Uterus (tissue), 4 donors: ENCODE results near the gene RAPGEFL1. TPM values are rescaled to one million over a fixed set of nuclear protein-coding genes. Genes with fewer than 3 reads are reported as not detected.
"Not testable (repeated sequence)": the region's sequence is repeated elsewhere in the genome, so short reads cannot be mapped to it uniquely, and the experiment has no call there.

Source experiments
- DNase-seq, 2 donors: peaks; one replicate each; pipeline ENCODE4 v3.0.0-alpha.2; 2019 to 2020
- H3K27ac ChIP-seq, 2 donors: fragments of 200-600 bp; sonication (generic); 1 replicate in 1 of 2; 2 replicates in 1 of 2; pipeline ENCODE4 v1.5.1; 2016 to 2018
- H3K27me3 ChIP-seq, 2 donors: fragments of 200-600 bp; sonication (generic); one replicate each; pipeline ENCODE4 v1.5.1; 2018 to 2019; ENCODE audit warnings: control low read depth in 1 of 2
- H3K36me3 ChIP-seq, 2 donors: fragments of 200-600 bp; sonication (generic); one replicate each; pipeline ENCODE4 v1.5.1; 2019; ENCODE audit warnings: control low read depth in 1 of 2
- H3K4me1 ChIP-seq, 2 donors: fragments of 200-600 bp; sonication (generic); one replicate each; pipeline ENCODE4 v1.5.1; 2018 to 2019; ENCODE audit warnings: control low read depth in 1 of 2
- H3K4me3 ChIP-seq, 2 donors: fragments of 200-600 bp; sonication (generic); 1 replicate in 1 of 2; 2 replicates in 1 of 2; pipeline ENCODE4 v1.5.1; 2018 to 2019; ENCODE audit warnings: mild to moderate bottlenecking in 1 of 2
- H3K9me3 ChIP-seq, 2 donors: fragments of 200-600 bp; sonication (generic); one replicate each; pipeline ENCODE4 v1.5.1; 2019; ENCODE audit warnings: control low read depth in 1 of 2
- POLR2A ChIP-seq, 2 donors: fragments of 450-650 bp; IDR thresholded peaks; one replicate each; pipeline ENCODE4 v1.6.1; 2016; ENCODE audit warnings: antibody characterized with exemption in 2 of 2, mild to moderate bottlenecking in 1 of 2, moderate library complexity in 1 of 2
- intact Hi-C: fragments of 100-400 bp; cut with DNase I; formaldehyde crosslinking; loops from one replicate; pipeline ENCODE4 v1.15.1; 2023; ENCODE audit warnings: low total_unique reads
- total RNA-seq, 4 donors: library from RNA; depleted of rRNA in 3 of 4; stranded (reverse); fragments of >200 nt in 3 of 4; gene quantifications; one replicate each; pipeline versions ENCODE4 v1.1.0 to v1.2.4, GENCODE V29; 2014 to 2023
- TF ChIP-seq, protein P1 (sequence below), 4 experiments: fragments of 200-600 bp in 2 of 4; fragments of 450-650 bp in 2 of 4; sonication (generic) in 2 of 4; IDR thresholded peaks; one replicate each; pipeline ENCODE4 v1.5.1; 2016 to 2019; ENCODE audit warnings: antibody characterized with exemption in 4 of 4, mild to moderate bottlenecking in 2 of 4, moderate library complexity in 1 of 4
- donor health status: DM: yes; HTN: yes; CAD: no.

The RAPGEFL1 gene
- total RNA-seq, 4 donors from 2014 or later: 0.29 to 21.5 (median 2.0) TPM

GRCh38 chr17:40218740-40219593 is 41.7 kb downstream of the RAPGEFL1 start, which contains the start of gene WIPF2:
TSS of gene WIPF2 (plus strand) at chr17:40219304. CDS start at chr17:40256460, 37,156 bp downstream.
- peak within 1 kb of the TSS; percentile 85 to 97 for H3K27ac ChIP-seq
- no peaks in the 10 kb centered on the region for H3K4me1 ChIP-seq
- DNase-seq: peak; percentile 97
- H3K36me3 ChIP-seq: no peaks in the 10 kb centered on the region
- TF ChIP-seq POLR2A (IDR thresholded peaks at IDR 0.05): peak; percentile 75 to 77
- TF ChIP-seq, protein P1, sequence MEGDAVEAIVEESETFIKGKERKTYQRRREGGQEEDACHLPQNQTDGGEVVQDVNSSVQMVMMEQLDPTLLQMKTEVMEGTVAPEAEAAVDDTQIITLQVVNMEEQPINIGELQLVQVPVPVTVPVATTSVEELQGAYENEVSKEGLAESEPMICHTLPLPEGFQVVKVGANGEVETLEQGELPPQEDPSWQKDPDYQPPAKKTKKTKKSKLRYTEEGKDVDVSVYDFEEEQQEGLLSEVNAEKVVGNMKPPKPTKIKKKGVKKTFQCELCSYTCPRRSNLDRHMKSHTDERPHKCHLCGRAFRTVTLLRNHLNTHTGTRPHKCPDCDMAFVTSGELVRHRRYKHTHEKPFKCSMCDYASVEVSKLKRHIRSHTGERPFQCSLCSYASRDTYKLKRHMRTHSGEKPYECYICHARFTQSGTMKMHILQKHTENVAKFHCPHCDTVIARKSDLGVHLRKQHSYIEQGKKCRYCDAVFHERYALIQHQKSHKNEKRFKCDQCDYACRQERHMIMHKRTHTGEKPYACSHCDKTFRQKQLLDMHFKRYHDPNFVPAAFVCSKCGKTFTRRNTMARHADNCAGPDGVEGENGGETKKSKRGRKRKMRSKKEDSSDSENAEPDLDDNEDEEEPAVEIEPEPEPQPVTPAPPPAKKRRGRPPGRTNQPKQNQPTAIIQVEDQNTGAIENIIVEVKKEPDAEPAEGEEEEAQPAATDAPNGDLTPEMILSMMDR (IDR thresholded peaks at IDR 0.05): peak; percentile 67 to 88 (median 83)
- intact Hi-C loops: no loop called here
- no peaks in the 10 kb centered on the region for H3K9me3 ChIP-seq
- peak within 1 kb of the TSS; percentile 74 to 89 for H3K4me3 ChIP-seq
- H3K27me3 ChIP-seq: no peaks in the 10 kb centered on the region

DNA sequence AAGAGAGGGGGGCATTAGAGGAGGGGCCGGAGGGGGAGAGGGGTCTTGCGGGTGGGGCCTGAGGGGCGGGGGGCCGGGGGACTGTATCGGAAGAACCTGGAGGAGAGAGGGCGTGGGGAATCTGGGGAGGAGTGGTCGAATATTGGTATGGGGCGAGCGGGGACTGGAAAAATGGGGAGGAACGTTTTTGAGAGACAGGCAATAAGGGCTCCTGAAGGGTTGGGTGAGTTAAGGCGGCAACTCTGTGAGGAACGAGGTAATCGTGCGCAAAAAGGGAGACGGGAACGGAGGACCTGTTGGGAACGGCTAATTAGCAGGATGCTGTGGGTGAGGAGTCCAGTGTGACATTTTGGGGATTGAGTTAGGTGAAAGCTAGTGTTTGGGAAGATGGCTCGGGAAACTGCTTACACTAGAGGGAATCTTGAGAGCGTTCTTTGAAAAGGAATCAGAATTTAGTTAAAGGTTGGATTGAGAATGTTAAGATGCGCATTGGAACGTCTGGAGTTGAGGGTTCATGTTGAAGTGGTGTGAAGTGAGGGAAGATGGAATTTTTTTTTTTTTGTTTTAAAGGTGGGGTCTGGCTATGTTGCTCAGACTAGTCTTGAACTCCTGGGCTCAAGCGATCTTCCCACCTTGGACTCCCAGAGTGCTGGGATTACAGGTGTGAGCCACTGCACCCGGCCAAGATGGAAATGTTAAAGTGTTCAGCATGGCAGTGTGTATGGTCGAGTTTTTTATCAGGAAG is 42.5 kb downstream of the RAPGEFL1 start:
- peak overlapping the region; percentile 74 to 89 for H3K4me3 ChIP-seq
- DNase-seq: peak in 1 of 2 donors; percentile 55
- H3K27ac ChIP-seq: peak overlapping the region; percentile 85 to 97
- H3K27me3 ChIP-seq: no peaks in the 10 kb centered on the region
- no peaks in the 10 kb centered on the region for H3K9me3 ChIP-seq
- intact Hi-C loops: no loop called here
- no peaks in the 10 kb centered on the region for H3K4me1 ChIP-seq
- TF ChIP-seq, protein P1 (IDR thresholded peaks at IDR 0.05): peak in 1 of 4 experiments; percentile 4
- TF ChIP-seq POLR2A (IDR thresholded peaks at IDR 0.05): no peak
- no peaks in the 10 kb centered on the region for H3K36me3 ChIP-seq

GRCh38 chr17:40224718-40225550 is 47.7 kb downstream of the RAPGEFL1 start:
- TF ChIP-seq, protein P1 (IDR thresholded peaks at IDR 0.05): no peak
- TF ChIP-seq POLR2A (IDR thresholded peaks at IDR 0.05): no peak
- no peaks in the 10 kb centered on the region for H3K27me3 ChIP-seq
- H3K36me3 ChIP-seq: no peaks in the 10 kb centered on the region
- H3K4me1 ChIP-seq: peaks cover 0 to 5% of the 10 kb centered on the region in 2 donors
- no peak for DNase-seq
- H3K27ac ChIP-seq: peak overlapping the region; percentile 19
- intact Hi-C loops: no loop called here
- H3K9me3 ChIP-seq: no peaks in the 10 kb centered on the region
- H3K4me3 ChIP-seq: no peak overlapping the region

GRCh38 chr17:40229146-40229545 is 51.9 kb downstream of the RAPGEFL1 start:
- not testable (repeated sequence) for DNase-seq, H3K4me3 ChIP-seq, H3K27ac ChIP-seq

DNA sequence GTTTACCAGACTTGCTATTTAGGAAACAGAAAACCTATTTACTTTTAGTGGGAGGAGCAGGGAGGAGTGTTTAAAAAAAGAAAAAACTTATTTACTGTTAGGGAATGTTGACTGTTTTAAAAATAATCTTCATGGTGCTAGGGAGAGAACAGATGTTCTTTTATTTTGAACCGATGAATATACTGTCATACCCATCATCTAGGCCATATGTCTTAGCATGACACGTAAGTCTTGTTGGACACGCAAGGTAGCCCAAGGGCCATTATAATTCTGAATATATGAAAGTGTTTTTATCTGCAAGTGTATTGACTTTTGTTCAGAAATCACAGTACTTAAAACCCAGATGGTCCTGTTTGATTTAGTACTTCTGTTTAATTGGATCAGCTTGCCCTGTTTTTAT is 53.4 kb downstream of the RAPGEFL1 start:
- DNase-seq: no peak
- Histone ChIP-seq H3K36me3 (no peaks in the 10 kb centered on the region), H3K4me3 (no peak overlapping the region), H3K27me3 (no peaks in the 10 kb centered on the region), H3K27ac (peak overlapping the region in 1 of 2 donors; percentile 24), H3K9me3 (no peaks in the 10 kb centered on the region), H3K4me1 (peaks cover 0 to under 1% of the 10 kb centered on the region in 2 donors)
- intact Hi-C loops: no loop called here
- TF ChIP-seq POLR2A (IDR thresholded peaks at IDR 0.05): no peak
- TF ChIP-seq, protein P1 (IDR thresholded peaks at IDR 0.05): no peak

More at GRCh38 chr17:40229146-40229545, 51.9 kb downstream of the RAPGEFL1 start:
- H3K27me3 ChIP-seq, H3K36me3 ChIP-seq, H3K9me3 ChIP-seq, H3K4me1 ChIP-seq, intact Hi-C loops: not testable (repeated sequence)

DNA sequence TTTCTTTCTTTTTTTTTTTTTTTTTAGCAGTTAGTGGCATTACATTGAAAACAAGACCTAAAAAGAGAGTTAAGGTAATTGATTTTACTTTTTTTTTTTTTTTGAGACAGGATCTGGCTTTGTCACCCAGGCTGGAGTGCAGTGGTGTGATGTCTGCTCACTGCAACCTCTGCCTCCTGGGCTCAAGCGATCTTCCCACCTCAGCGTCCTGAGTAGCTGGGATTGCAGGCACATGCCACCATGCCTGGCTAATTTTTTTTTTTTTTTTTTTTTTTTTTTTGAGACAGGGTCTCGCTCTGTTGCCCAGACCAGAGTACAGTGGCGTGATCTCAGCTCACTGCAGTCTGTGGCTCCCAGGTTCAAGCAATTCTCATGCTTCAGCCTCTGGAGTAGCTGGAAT is 54.7 kb downstream of the RAPGEFL1 start:
- H3K36me3 ChIP-seq, H3K9me3 ChIP-seq, H3K4me1 ChIP-seq, H3K27me3 ChIP-seq, DNase-seq, intact Hi-C loops, H3K27ac ChIP-seq, H3K4me3 ChIP-seq: not testable (repeated sequence)
